Raji (cell line): Measurements from ENCODE around the gene CRBN.

Experiments used
- POLR2A ChIP-seq: IDR thresholded peaks from 2 replicates; pipeline ENCODE4 v1.6.1; 2011; ENCODE audit warnings: low read depth, low read length, control low read depth; ENCODE audit not compliant: insufficient read depth

Gene CRBN

GRCh38 chr3:3189102-3189727 lies 9.7 kb upstream of the CRBN start:
- no peak for TF ChIP-seq POLR2A

GRCh38 chr3:3184876-3185275 lies 5.4 kb upstream of the CRBN start:
- TF ChIP-seq POLR2A = no peak

- no peak for TF ChIP-seq POLR2A
Observed at GRCh38 chr3:3180456-3180855, 965 bp upstream of the CRBN start.

GRCh38 chr3:3178498-3179328 lies 778 bp downstream of the CRBN start:
- TF ChIP-seq POLR2A = no peak

- TF ChIP-seq POLR2A = no peak
Observed at GRCh38 chr3:3177861-3178497, 1.5 kb downstream of the CRBN start.

- no peak for TF ChIP-seq POLR2A
Observed at GRCh38 chr3:3172627-3173026, 6.9 kb downstream of the CRBN start.

- TF ChIP-seq POLR2A = no peak
Observed at GRCh38 chr3:3170998-3171397, 8.5 kb downstream of the CRBN start.

GRCh38 chr3:3165650-3166049 lies 13.8 kb downstream of the CRBN start:
- TF ChIP-seq POLR2A = no peak

- TF ChIP-seq POLR2A = no peak
Observed at GRCh38 chr3:3165241-3165640, 14.2 kb downstream of the CRBN start.

- TF ChIP-seq POLR2A = no peak
Observed at GRCh38 chr3:3160826-3161225, 18.7 kb downstream of the CRBN start.

GRCh38 chr3:3157484-3157883 lies 22.0 kb downstream of the CRBN start:
- no peak for TF ChIP-seq POLR2A

- no peak for TF ChIP-seq POLR2A
Observed at GRCh38 chr3:3154879-3155610, 24.4 kb downstream of the CRBN start.

GRCh38 chr3:3151513-3151912 lies 28.0 kb downstream of the CRBN start:
- no peak for TF ChIP-seq POLR2A

- no peak for TF ChIP-seq POLR2A
Observed at GRCh38 chr3:3149560-3149959, 29.9 kb downstream of the CRBN start.

GRCh38 chr3:3145831-3146230 lies 33.7 kb downstream of the CRBN start:
- TF ChIP-seq POLR2A = no peak
